IMR-90 (cell line): ENCODE data around the gene MUTYH. TPM values are rescaled to one million over a fixed set of nuclear protein-coding genes. Genes with fewer than 3 reads are reported as not detected.
A peak's percentile ranks its signal among the peaks of the same experiment; 100 is the strongest.

Source experiments
- ATAC-seq: fragments of 200-7000 bp; cut with Tn5 transposase; 2 replicates; pipeline ENCODE4 v1.9.1; 2020; ENCODE audit warnings: low read depth, mild to moderate bottlenecking, moderate library complexity
- BruUV-seq: library from RNA; stranded (reverse); fragments of 400-500 nt; replicated peaks from 2 replicates; lab custom pipeline; 2021; lab: Mats Ljungman, UMichigan
- CTCF ChIA-PET: fragments of 300-600 bp; formaldehyde crosslinking; extraction: SDS; loops from one replicate; lab custom pipeline; 2021; ENCODE audit warnings: antibody characterized with exemption; lab: Yijun Ruan, JAX
- POLR2A ChIA-PET: fragments of 300-600 bp; sonication (Branson Sonifier 250); formaldehyde crosslinking; loops from one replicate; lab custom pipeline; 2022; ENCODE audit warnings: antibody characterized with exemption; ENCODE audit not compliant: unreplicated experiment; lab: Charles Lee
- DNase-seq: peaks from one replicate; pipeline ENCODE4 v3.0.0; 2013
- H2AFZ ChIP-seq: replicated peaks from 2 replicates; pipeline ENCODE3; 2013; ENCODE audit warnings: low read length, mild to moderate bottlenecking; ENCODE audit not compliant: poor library complexity
- H2AK5ac ChIP-seq: 2 replicates; pipeline ENCODE4 v1.6.1; 2013; ENCODE audit warnings: low read depth, low read length, inconsistent platforms
- H2AK9ac ChIP-seq: replicated peaks from 2 replicates; pipeline ENCODE3; 2013; ENCODE audit warnings: mild to moderate bottlenecking, low read depth, low read length, moderate library complexity; ENCODE audit not compliant: poor library complexity
- H2BK120ac ChIP-seq: 2 replicates; pipeline ENCODE4 v1.6.1; 2013; ENCODE audit warnings: low read depth, low read length, inconsistent platforms
- H2BK15ac ChIP-seq: 3 replicates; pipeline ENCODE4 v1.6.1; 2013; ENCODE audit warnings: low read depth, low read length, inconsistent platforms
- H2BK20ac ChIP-seq: 2 replicates; pipeline ENCODE4 v1.6.1; 2013; ENCODE audit warnings: low read depth, mild to moderate bottlenecking, inconsistent platforms, low read length, moderate library complexity
- H2BK5ac ChIP-seq: 2 replicates; pipeline ENCODE4 v1.6.1; 2013; ENCODE audit warnings: mild to moderate bottlenecking, low read depth, low read length, inconsistent platforms; ENCODE audit not compliant: poor library complexity, severe bottlenecking
- H3K14ac ChIP-seq: replicated peaks from 2 replicates; pipeline ENCODE4 v1.6.1; 2013; ENCODE audit warnings: low read depth, low read length, inconsistent platforms
- H3K18ac ChIP-seq: 2 replicates; pipeline ENCODE4 v1.6.1; 2013; ENCODE audit warnings: low read depth, low read length, control low read depth
- H3K23ac ChIP-seq: 2 replicates; pipeline ENCODE4 v1.6.1; 2013; ENCODE audit warnings: low read depth, low read length, inconsistent platforms
- H3K27ac ChIP-seq: 2 replicates; pipeline ENCODE4 v1.5.1; 2013; ENCODE audit warnings: mild to moderate bottlenecking, control low read depth, low read length; ENCODE audit not compliant: insufficient read depth
- H3K27me3 ChIP-seq: 2 replicates; pipeline ENCODE4 v1.6.1; 2013; ENCODE audit warnings: low read length; ENCODE audit not compliant: control insufficient read depth, insufficient read depth
- H3K36me3 ChIP-seq: 2 replicates; pipeline ENCODE4 v1.6.1; 2013; ENCODE audit warnings: low read length, mixed read lengths; ENCODE audit not compliant: control insufficient read depth, insufficient read depth
- H3K4ac ChIP-seq: 2 replicates; pipeline ENCODE4 v1.6.1; 2013; ENCODE audit warnings: low read depth, low read length, inconsistent platforms
- H3K4me1 ChIP-seq: 2 replicates; pipeline ENCODE4 v1.6.1; 2013; ENCODE audit warnings: low read length, mixed read lengths; ENCODE audit not compliant: control insufficient read depth, insufficient read depth
- H3K4me2 ChIP-seq: 2 replicates; pipeline ENCODE4 v1.6.1; 2013; ENCODE audit warnings: low read depth, mild to moderate bottlenecking, control low read depth, low read length, moderate library complexity
- H3K4me3 ChIP-seq: 2 replicates; pipeline ENCODE4 v1.5.1; 2013; ENCODE audit warnings: low read depth, mild to moderate bottlenecking, control low read depth, low read length, moderate library complexity; ENCODE audit not compliant: insufficient read depth
- H3K56ac ChIP-seq: 2 replicates; pipeline ENCODE4 v1.6.1; 2013; ENCODE audit warnings: low read length, inconsistent platforms; ENCODE audit not compliant: insufficient read depth; ENCODE audit errors: extremely low read depth
- H3K79me1 ChIP-seq, 2 experiments: 2 replicates each; pipeline ENCODE4 v1.6.1; 2013; ENCODE audit warnings: low read length in 2 of 2, inconsistent platforms in 1 of 2, low read depth in 1 of 2
- H3K9ac ChIP-seq: 2 replicates; pipeline ENCODE4 v1.6.1; 2013; ENCODE audit warnings: low read depth, low read length, control low read depth
- H3K9me1 ChIP-seq: 2 replicates; pipeline ENCODE4 v1.6.1; 2013; ENCODE audit warnings: low read length, inconsistent platforms; ENCODE audit not compliant: insufficient read depth
- H3K9me3 ChIP-seq: 2 replicates; pipeline ENCODE4 v1.6.1; 2013; ENCODE audit warnings: low read length; ENCODE audit not compliant: control insufficient read depth, insufficient read depth
- H4K20me1 ChIP-seq: 2 replicates; pipeline ENCODE4 v1.6.1; 2013; ENCODE audit warnings: low read length, inconsistent platforms; ENCODE audit not compliant: insufficient read depth
- H4K5ac ChIP-seq: 2 replicates; pipeline ENCODE4 v1.6.1; 2013; ENCODE audit warnings: mild to moderate bottlenecking, low read depth, low read length, control low read depth
- H4K8ac ChIP-seq, 2 experiments: 2 replicates each; pipeline ENCODE4 v1.6.1; 2013; ENCODE audit warnings: low read depth in 2 of 2, low read length in 2 of 2, control low read depth in 1 of 2, inconsistent platforms in 1 of 2
- H4K91ac ChIP-seq: 2 replicates; pipeline ENCODE4 v1.6.1; 2013; ENCODE audit warnings: low read depth, low read length, inconsistent platforms; ENCODE audit not compliant: insufficient read depth
- CEBPB ChIP-seq: IDR thresholded peaks from 2 replicates; pipeline ENCODE4 v1.6.1; 2012; ENCODE audit warnings: low read depth, low read length, improper control_type of control experiment
- CHD1 ChIP-seq: IDR thresholded peaks from 2 replicates; pipeline ENCODE4 v1.6.1; 2012; ENCODE audit warnings: low read depth, low read length, improper control_type of control experiment
- FOS ChIP-seq: fragments of 150-350 bp; IDR thresholded peaks from 2 replicates; pipeline ENCODE4 v1.6.1; 2016; ENCODE audit warnings: low read depth, low read length
- MAZ ChIP-seq: IDR thresholded peaks from 2 replicates; pipeline ENCODE4 v1.6.1; 2012; ENCODE audit warnings: low read depth, mild to moderate bottlenecking, low read length, improper control_type of control experiment, moderate library complexity, borderline replicate concordance
- MXI1 ChIP-seq: IDR thresholded peaks from 2 replicates; pipeline ENCODE4 v1.6.1; 2012; ENCODE audit warnings: low read depth, mild to moderate bottlenecking, low read length, moderate library complexity, borderline replicate concordance
- NFE2L2 ChIP-seq: fragments of 150-350 bp; IDR thresholded peaks from 2 replicates; pipeline ENCODE4 v1.6.1; 2016; ENCODE audit warnings: low read depth, mild to moderate bottlenecking, low read length
- RAD21 ChIP-seq: IDR thresholded peaks from 2 replicates; pipeline ENCODE4 v1.6.1; 2012; ENCODE audit warnings: low read length, improper control_type of control experiment
- RCOR1 ChIP-seq: IDR thresholded peaks from 2 replicates; pipeline ENCODE4 v1.6.1; 2012; ENCODE audit warnings: mild to moderate bottlenecking, low read length, improper control_type of control experiment; ENCODE audit not compliant: insufficient replicate concordance
- WGBS, 2 experiments: methylation state at CpG; one replicate each; pipeline versions ENCODE4 v1.1.5 to v1.1.7; 2013; ENCODE audit warnings: missing lambda C conversion rate in 2 of 2; ENCODE audit not compliant: insufficient read length in 1 of 2; ENCODE audit errors: extremely low coverage in 2 of 2; 5-methylcytosine and 5-hydroxymethylcytosine counted together
- dilution Hi-C: fragments of 300-500 bp; cut with HindIII; formaldehyde crosslinking; loops from one replicate; pipeline ENCODE4 v1.14.3; 2018; ENCODE audit warnings: low sequenced_read_pairs; ENCODE audit not compliant: unreplicated experiment
- in situ Hi-C: fragments of 300-500 bp; cut with MboI; formaldehyde crosslinking; loops from 3 replicates; pipeline ENCODE4 v1.14.3; 2019; ENCODE audit warnings: low sequenced_read_pairs, inconsistent platforms, mixed read lengths
- intact Hi-C: fragments of 100-400 bp; cut with micrococcal nuclease; formaldehyde crosslinking; loops from 2 replicates; pipeline ENCODE4 v1.10.0; 2022
- polyA plus RNA-seq, 3 experiments: library from polyadenylated mRNA; depleted of rRNA; stranded (reverse); fragments of >200 nt; gene quantifications; 2 replicates each; pipeline ENCODE4 v1.2.3, GENCODE V29; 2012; ENCODE audit warnings: low replicate concordance in 1 of 3
- total RNA-seq: library from RNA; depleted of rRNA; stranded (reverse); fragments of >200 nt; gene quantifications from 2 replicates; pipeline ENCODE4 v1.2.3, GENCODE V29; 2012

MUTYH gene
- total and polyA plus RNA-seq, 2 of the 4 experiments (the other 2 are of a cell fraction): 9.1 to 14.6 TPM

GRCh38 chr1:45375104-45376090 lies 35.2 kb upstream of the MUTYH start:
- Histone ChIP-seq H4K20me1 (no peaks in the 10 kb centered on the region), H2BK15ac (no peak overlapping the region), H4K8ac (no peak overlapping the region), H4K91ac (no peak overlapping the region), H3K14ac (no peak overlapping the region), H3K36me3 (no peaks in the 10 kb centered on the region), H2BK5ac (no peak overlapping the region), H3K27me3 (no peaks in the 10 kb centered on the region), H3K9me1 (peaks cover 4% of the 10 kb centered on the region; the same call in 1 of the 2 replicates), H3K79me1 (no peaks in the 10 kb centered on the region), H3K4me2 (no peak overlapping the region), H3K4me1 (no peaks in the 10 kb centered on the region; the same call in 1 of the 2 replicates), H3K9ac (no peak overlapping the region), H2AFZ (no peak overlapping the region), H3K23ac (no peak overlapping the region), H3K4ac (no peak overlapping the region), H2BK120ac (no peak overlapping the region), H3K27ac (no peak overlapping the region), H3K9me3 (no peaks in the 10 kb centered on the region), H4K5ac (no peak overlapping the region), H3K56ac (no peak overlapping the region), H2AK9ac (no peak overlapping the region), H2BK20ac (no peak overlapping the region), H3K18ac (no peak overlapping the region), H2AK5ac (no peak overlapping the region), H3K4me3 (no peak overlapping the region)
- DNase-seq (no peak), ATAC-seq (peak; percentile 66)
- dilution Hi-C loops: no loop called here
- ChIA-PET CTCF (interaction anchor here (0.6 to 1.4 kb wide), 2 partner anchors 23 to 585 kb away, joined by 3 to 4 read pairs; no protein-coding TSS in a partner anchor), POLR2A (no interaction called here)
- intact Hi-C loops: no loop called here
- in situ Hi-C loops: no loop called here
- WGBS, 2 experiments: 88% methylated on average over 1 of the region's 3 CpGs; no CpG with 5 or more reads in 1 of the 2 experiments
- no peak for TF ChIP-seq FOS
- TF ChIP-seq MAZ: no peak
- TF ChIP-seq RCOR1: no peak
- TF ChIP-seq MXI1: no peak
- no peak for TF ChIP-seq CEBPB
- no peak for TF ChIP-seq RAD21
- no peak for TF ChIP-seq CHD1
- no peak for TF ChIP-seq NFE2L2
- BruUV-seq: no TSS peak
